ENCODE data around the gene EIF2S3.

The EIF2S3 gene

DNA sequence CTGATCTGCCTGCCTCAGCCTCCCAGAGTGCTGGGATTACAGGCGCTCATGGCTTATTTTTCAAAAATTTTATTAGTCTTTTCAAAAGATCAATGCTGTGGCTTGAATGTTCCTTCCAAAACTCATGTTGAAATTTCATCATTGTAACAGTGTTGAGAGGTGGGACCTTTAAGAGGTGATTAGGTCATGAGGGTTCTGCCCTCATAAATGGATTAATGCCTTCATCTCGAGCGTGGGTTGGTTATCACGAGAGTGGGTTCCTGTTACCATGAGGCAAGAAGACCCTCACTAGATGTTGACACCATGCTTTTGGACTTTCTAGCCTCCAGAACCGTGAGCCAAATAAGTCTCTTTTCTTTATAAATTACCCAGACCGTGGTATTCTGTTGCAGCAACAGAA, 30.3 kb downstream of the EIF2S3 start:
- H3K4me3 ChIP-seq (ENCODE audit: low read depth, low read length) = no peak overlapping the region
- TF ChIP-seq CTCF (IDR thresholded peaks at IDR 0.05; ENCODE audit: borderline replicate concordance, insufficient read depth, low read depth, low read length) = no peak

GRCh38 chrX:24090300-24091200, 35.8 kb downstream of the EIF2S3 start:
- no peak overlapping the region for H3K4me3 ChIP-seq (ENCODE audit: low read depth, low read length)
- no peak for TF ChIP-seq CTCF (IDR thresholded peaks at IDR 0.05; ENCODE audit: borderline replicate concordance, insufficient read depth, low read depth, low read length)

- TF ChIP-seq CTCF (IDR thresholded peaks at IDR 0.05; ENCODE audit: borderline replicate concordance, insufficient read depth, low read depth, low read length) = no peak
- no peak overlapping the region for H3K4me3 ChIP-seq (ENCODE audit: low read depth, low read length)
Measured at GRCh38 chrX:24093746-24094145, 39.0 kb downstream of the EIF2S3 start.

DNA sequence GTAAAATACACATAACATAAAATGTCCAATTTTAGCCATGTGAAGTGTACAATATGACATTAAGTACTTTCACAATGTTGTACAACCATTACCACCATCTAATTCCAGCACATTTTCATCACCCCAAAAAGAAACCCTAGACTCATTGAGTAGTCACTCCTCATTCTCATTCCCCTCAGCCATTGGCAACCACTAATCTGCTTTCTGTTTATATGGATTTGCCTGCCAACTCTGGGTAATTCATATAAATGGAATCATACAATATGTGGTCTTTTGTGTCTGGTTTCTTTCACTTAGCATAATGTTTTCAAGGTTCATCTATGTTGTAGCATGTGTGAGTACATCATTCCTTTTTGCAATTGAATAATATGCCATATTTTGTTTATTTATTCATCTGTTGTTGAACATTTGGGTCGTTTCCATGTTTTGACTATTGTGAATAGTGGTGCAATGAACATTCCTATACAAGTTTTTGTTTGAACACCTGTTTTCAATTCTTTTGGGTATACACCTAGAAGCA, 43.0 kb downstream of the EIF2S3 start:
- no peak for TF ChIP-seq CTCF (IDR thresholded peaks at IDR 0.05; ENCODE audit: borderline replicate concordance, insufficient read depth, low read depth, low read length)
- H3K4me3 ChIP-seq (ENCODE audit: low read depth, low read length) = no peak overlapping the region

DNA sequence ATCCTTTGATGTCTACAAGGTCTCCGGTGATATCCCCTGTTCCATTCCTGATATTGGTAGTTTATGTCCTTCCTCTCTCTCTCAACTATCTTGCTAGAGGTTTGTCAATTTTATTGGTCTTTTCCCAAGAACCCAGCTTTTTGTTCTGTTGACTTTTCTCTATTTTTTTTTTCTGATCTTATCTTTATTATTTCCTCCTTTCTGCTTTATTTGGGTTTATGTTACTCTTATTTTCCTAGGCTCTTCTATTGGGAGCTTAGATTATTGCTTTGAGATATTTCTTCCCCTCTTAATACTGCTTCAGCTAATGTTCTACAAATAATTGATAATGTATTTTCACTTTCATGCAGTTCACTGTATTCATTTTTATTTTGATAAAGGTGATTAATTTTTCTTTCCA, 44.2 kb downstream of the EIF2S3 start:
- TF ChIP-seq CTCF (IDR thresholded peaks at IDR 0.05; ENCODE audit: borderline replicate concordance, insufficient read depth, low read depth, low read length) = no peak
- H3K4me3 ChIP-seq (ENCODE audit: low read depth, low read length) = no peak overlapping the region

DNA sequence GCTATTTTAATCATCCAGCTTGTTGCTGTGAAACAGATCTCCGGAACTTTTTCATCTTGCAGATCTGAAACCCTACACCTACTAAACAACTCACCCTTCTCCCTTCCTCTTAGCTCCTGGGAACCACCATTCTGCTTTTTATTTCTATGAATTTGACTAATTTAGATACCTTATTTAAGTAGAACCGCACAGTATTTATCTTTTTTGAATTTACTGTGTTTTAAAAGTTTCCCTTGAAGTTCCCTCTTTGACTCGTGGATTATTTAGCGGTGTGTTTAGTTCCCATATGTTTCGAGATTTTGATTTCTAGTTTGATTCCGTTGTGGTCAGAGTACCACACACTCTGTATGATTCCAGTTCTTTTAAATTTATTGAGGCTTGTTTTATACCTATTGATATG, 44.6 kb downstream of the EIF2S3 start:
- no peak overlapping the region for H3K4me3 ChIP-seq (ENCODE audit: low read depth, low read length)
- no peak for TF ChIP-seq CTCF (IDR thresholded peaks at IDR 0.05; ENCODE audit: borderline replicate concordance, insufficient read depth, low read depth, low read length)

GRCh38 chrX:24100713-24101112, 46.0 kb downstream of the EIF2S3 start:
- H3K4me3 ChIP-seq (ENCODE audit: low read depth, low read length) = no peak overlapping the region
- no peak for TF ChIP-seq CTCF (IDR thresholded peaks at IDR 0.05; ENCODE audit: borderline replicate concordance, insufficient read depth, low read depth, low read length)
